AG09319 (cell line): ENCODE measurements around the gene HS3ST4.

ENCODE experiments used
- DNase-seq: peaks from one replicate; pipeline ENCODE4 v3.0.0-alpha.2; 2010; ENCODE audit warnings: low read depth; ENCODE audit errors: extremely low read depth
- CTCF ChIP-seq: IDR thresholded peaks from 2 replicates; pipeline ENCODE4 v1.5.1; 2011; ENCODE audit warnings: low read depth, mild to moderate bottlenecking, inconsistent platforms, low read length, moderate library complexity

HS3ST4 gene

GRCh38 chr16:26155221-26155620 lies 463.5 kb downstream of the HS3ST4 start:
- DNase-seq = no peak
- TF ChIP-seq CTCF = no peak

GRCh38 chr16:26157319-26157718 lies 465.6 kb downstream of the HS3ST4 start:
- TF ChIP-seq CTCF = no peak
- no peak for DNase-seq

- no peak for DNase-seq
- no peak for TF ChIP-seq CTCF
Observed at GRCh38 chr16:26158142-26158759, 466.5 kb downstream of the HS3ST4 start.

GRCh38 chr16:26161461-26162180 lies 469.9 kb downstream of the HS3ST4 start:
- no peak for DNase-seq
- no peak for TF ChIP-seq CTCF

- no peak for TF ChIP-seq CTCF
- no peak for DNase-seq
Observed at GRCh38 chr16:26169473-26169872, 477.7 kb downstream of the HS3ST4 start.

GRCh38 chr16:26175944-26176343 lies 484.2 kb downstream of the HS3ST4 start:
- DNase-seq = no peak
- no peak for TF ChIP-seq CTCF

- TF ChIP-seq CTCF = no peak
- DNase-seq = no peak
Observed at GRCh38 chr16:26177438-26177837, 485.7 kb downstream of the HS3ST4 start.
